Ovary (tissue), 3 donors: ENCODE data around the gene PKMYT1.

ENCODE experiments used
- CTCF ChIP-seq, 3 donors: fragments of 450-650 bp in 2 of 3; fragments of 200-600 bp in 1 of 3; IDR thresholded peaks; one replicate each; pipeline versions ENCODE4 v1.5.1 to v1.8.0; 2016 to 2022; ENCODE audit warnings: antibody characterized with exemption in 3 of 3, mild to moderate bottlenecking in 1 of 3
- EP300 ChIP-seq: sonication (generic); formaldehyde crosslinking; IDR thresholded peaks from one replicate; pipeline ENCODE4 v1.6.1; 2017; ENCODE audit warnings: antibody characterized with exemption
- donor health status: DM: no; HTN: no; CAD: no.

- TF ChIP-seq EP300 = no peak
- no peak for TF ChIP-seq CTCF (IDR thresholded peaks at IDR 0.05)
Observed at GRCh38 chr16:3000540-3000939, 20.3 kb upstream of the PKMYT1 start.
